Inflammatory macrophage treated with lipopolysaccharide for 1 hour (primary cell): ENCODE data around the gene TRIM43.
"Not testable (repeated sequence)": the region's sequence is repeated elsewhere in the genome, so short reads cannot be mapped to it uniquely, and the experiment has no call there.

Experiments
- DNase-seq, 2 donors: peaks; one replicate each; pipeline ENCODE4 v3.0.0-alpha.2; 2020 to 2022

TRIM43 gene

DNA sequence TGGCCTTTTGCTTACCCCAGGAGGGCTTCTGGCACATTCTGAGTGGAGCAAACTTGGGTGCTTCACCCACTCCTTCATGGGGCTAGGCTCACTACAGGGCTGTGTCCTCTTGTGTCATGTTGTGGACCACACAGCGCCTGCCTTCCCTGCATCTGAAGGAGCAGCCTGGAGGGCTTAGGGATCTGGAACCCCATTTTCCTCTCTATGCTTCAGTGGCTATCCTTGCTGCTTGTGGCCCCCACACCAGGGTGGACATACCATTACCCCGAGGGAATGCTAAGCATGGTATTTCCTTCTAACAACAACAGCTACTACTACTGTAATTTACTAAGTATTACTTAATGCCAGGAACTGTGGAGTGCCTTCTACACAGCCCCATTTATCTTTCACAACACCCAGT, 50.6 kb downstream of the TRIM43 start:
- not testable (repeated sequence) for DNase-seq

DNA sequence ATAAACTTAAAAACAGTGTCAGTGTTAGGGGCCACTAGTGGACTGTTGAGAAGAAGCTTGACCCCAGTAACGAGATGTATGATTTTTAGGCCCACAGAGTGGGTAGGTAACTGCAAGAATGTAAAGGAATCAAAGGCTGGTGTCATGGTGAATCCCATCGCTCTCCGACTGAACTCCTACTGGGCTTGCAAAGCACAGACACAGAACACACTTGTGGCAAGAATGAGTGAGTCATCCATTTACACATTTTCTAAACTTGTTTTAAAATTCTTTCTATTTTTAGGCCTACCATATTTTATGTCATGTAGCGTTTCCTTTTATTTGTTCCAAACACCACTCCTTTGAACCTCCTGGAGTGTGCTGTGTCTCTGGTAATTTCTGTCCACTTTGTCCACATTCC, 51.1 kb downstream of the TRIM43 start:
- DNase-seq: not testable (repeated sequence)

DNA sequence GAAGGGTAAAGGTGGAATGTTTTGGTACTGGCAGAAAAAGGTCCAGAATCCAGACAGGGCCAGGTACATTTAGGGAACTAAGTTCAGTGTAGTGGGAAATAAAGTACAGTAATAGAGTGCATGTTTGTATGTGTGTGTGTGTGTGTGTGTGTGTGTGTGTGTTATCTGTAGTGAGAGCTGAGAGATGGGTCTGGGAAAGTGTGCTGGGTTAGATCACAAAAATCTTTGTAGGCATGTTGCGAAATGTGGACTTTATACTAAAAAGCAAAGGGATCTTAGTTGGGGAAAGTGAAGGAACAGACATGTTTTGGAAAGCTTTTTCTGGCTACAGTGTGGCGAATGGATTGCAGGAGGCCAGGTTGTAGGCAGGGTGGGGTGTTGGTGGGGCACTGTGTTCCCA, 53.5 kb downstream of the TRIM43 start:
- DNase-seq: not testable (repeated sequence)

DNA sequence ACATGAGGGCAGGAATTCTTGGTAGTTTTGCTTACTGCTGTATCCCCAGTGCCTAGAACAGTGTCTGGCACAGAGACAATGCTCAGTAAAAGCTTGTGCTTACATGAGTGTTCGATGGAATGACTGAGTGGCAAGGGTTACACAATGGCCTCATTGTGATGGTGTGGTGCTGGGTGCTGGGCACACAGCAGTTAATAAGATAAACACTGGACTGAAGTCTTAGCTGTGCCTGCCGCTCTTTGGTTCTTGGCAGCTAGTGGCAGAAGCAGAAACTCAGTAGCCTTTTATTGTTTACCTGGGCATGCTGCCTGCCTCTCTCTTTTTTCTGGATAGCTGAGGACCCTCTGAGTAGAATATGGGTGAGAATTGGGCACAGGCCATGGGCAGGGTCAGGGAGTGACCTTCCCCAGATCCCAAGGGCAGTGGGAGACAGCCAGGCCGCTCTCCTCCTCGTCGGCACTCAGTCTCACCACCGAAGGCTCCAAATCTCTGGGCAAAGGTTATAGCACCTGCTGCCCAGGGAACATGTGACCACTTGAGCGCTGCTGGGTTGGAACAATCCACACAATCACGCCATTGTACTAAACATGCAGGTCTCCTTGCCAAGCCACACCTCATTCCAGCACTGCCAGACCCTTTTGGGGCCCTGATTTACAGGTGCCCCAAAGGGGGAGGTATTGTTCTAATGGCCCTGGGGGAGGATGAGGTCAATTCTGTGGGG, 54.6 kb downstream of the TRIM43 start:
- DNase-seq: not testable (repeated sequence)

DNA sequence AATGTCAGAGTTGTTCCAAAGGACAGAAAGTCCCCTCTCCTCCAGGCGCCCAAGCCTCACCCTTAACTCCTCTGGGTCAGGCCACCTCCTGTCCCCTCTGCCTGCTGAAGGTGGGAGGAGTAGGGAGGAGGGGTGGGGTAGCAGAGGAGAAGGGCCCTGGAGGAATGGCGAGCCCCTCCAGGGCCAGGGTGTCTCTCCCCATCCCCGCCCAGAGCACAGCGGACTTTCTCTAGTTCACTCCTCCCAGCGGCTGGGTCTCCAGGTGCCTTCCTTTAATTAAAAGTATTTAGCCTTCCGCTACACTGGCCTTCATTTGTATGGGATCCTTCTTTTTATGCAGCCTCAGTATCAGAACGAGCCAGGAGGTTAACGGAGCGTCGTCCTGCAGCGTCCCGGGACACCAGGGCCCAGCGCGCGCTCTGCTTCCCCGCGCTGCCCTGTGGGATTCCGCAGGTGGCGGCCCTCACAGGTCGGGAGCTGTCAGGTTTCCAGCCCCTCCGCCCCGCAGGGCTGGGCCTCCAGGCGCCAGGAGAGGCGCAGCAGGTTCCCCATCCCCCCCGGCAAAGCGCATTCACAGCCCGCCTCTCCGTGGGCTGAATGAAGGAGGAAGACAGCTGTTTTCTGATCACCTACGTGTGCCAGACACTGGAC, 57.2 kb downstream of the TRIM43 start:
- not testable (repeated sequence) for DNase-seq
